ENCODE results near the gene FNBP1. TPM values are rescaled to one million over a fixed set of nuclear protein-coding genes. Genes with fewer than 3 reads are reported as not detected.
A peak's percentile ranks its signal among the peaks of the same experiment; 100 is the strongest.

The FNBP1 gene
- total and polyA plus RNA-seq, 10 of the 15 experiments (the other 5 are each of a cell fraction or from before 2014, with no cell fraction given), result 64.5 to 353 (median 179) TPM

- TF ChIP-seq GABPA (IDR thresholded peaks at IDR 0.05; ENCODE audit: low read depth), result no peak
- no peak for TF ChIP-seq SMAD1 (IDR thresholded peaks at IDR 0.05; ENCODE audit: low read depth, partially characterized antibody)
- no peak for TF ChIP-seq YBX1 (IDR thresholded peaks at IDR 0.05)
- no peak for TF ChIP-seq ZZZ3 (IDR thresholded peaks at IDR 0.05; ENCODE audit: control insufficient read depth, insufficient read length, low read depth)
- no peak for TF ChIP-seq MEF2A (IDR thresholded peaks at IDR 0.05; ENCODE audit: insufficient read depth, low read depth, low read length)
- TF ChIP-seq SIN3A (IDR thresholded peaks at IDR 0.05; ENCODE audit: low read depth, low read length), result no peak
- no peak for TF ChIP-seq ZNF24 (IDR thresholded peaks at IDR 0.05)
- no peak for TF ChIP-seq CREM (IDR thresholded peaks at IDR 0.05; ENCODE audit: low read depth)
- TF ChIP-seq ZNF207 (IDR thresholded peaks at IDR 0.05; ENCODE audit: borderline replicate concordance), result no peak
- TF ChIP-seq POLR2A (IDR thresholded peaks at IDR 0.05; ENCODE audit: low read depth, low read length), result peak; percentile 52
- no peak for TF ChIP-seq JUND (IDR thresholded peaks at IDR 0.05; ENCODE audit: low read depth, low read length)
- TF ChIP-seq, protein P1, sequence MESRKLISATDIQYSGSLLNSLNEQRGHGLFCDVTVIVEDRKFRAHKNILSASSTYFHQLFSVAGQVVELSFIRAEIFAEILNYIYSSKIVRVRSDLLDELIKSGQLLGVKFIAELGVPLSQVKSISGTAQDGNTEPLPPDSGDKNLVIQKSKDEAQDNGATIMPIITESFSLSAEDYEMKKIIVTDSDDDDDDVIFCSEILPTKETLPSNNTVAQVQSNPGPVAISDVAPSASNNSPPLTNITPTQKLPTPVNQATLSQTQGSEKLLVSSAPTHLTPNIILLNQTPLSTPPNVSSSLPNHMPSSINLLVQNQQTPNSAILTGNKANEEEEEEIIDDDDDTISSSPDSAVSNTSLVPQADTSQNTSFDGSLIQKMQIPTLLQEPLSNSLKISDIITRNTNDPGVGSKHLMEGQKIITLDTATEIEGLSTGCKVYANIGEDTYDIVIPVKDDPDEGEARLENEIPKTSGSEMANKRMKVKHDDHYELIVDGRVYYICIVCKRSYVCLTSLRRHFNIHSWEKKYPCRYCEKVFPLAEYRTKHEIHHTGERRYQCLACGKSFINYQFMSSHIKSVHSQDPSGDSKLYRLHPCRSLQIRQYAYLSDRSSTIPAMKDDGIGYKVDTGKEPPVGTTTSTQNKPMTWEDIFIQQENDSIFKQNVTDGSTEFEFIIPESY (IDR thresholded peaks at IDR 0.05), result no peak
- TF ChIP-seq SUPT20H (IDR thresholded peaks at IDR 0.05; ENCODE audit: borderline replicate concordance, control insufficient read depth, low read depth, low read length), result no peak
- TF ChIP-seq ZBED1 (IDR thresholded peaks at IDR 0.05; ENCODE audit: borderline replicate concordance), result no peak
- TF ChIP-seq ATF2 (IDR thresholded peaks at IDR 0.05; ENCODE audit: low read length), result peak; percentile 29; the same call in 1 of the 2 replicates
- peak; percentile 6; the same call in 1 of the 2 replicates for TF ChIP-seq PML (IDR thresholded peaks at IDR 0.05; ENCODE audit: low read length)
- TF ChIP-seq MYC (IDR thresholded peaks at IDR 0.05; ENCODE audit: insufficient read depth, insufficient read length, insufficient replicate concordance, low read length, severe bottlenecking), result no peak
- no peak for TF ChIP-seq SUZ12 (IDR thresholded peaks at IDR 0.05; ENCODE audit: unreplicated experiment)
- no peak for TF ChIP-seq NFXL1 (IDR thresholded peaks at IDR 0.05; ENCODE audit: borderline replicate concordance)
- no peak for TF ChIP-seq EP300 (IDR thresholded peaks at IDR 0.05; ENCODE audit: borderline replicate concordance in 1 of 2, control insufficient read depth in 1 of 2, low read depth in 2 of 2, low read length in 2 of 2)
- TF ChIP-seq NFIC (IDR thresholded peaks at IDR 0.05; ENCODE audit: low read depth, low read length), result no peak
These were observed 132.1 kb downstream of the FNBP1 start (continued) for GRCh38 chr9:129910628-129911567.
